H1 (cell line): Measurements from ENCODE around the gene DEPP1.

ENCODE experiments used
- ATF3 ChIP-seq: IDR thresholded peaks from 2 replicates; pipeline ENCODE4 v1.6.1; 2011; ENCODE audit warnings: low read depth, mild to moderate bottlenecking, low read length; ENCODE audit not compliant: insufficient read depth
- CEBPB ChIP-seq: IDR thresholded peaks from 2 replicates; pipeline ENCODE4 v1.6.1; 2012; ENCODE audit warnings: low read depth, low read length
- CHD1 ChIP-seq: IDR thresholded peaks from 2 replicates; pipeline ENCODE4 v1.6.1; 2012; ENCODE audit warnings: low read depth, low read length, improper control_type of control experiment
- EP300 ChIP-seq, 2 experiments: IDR thresholded peaks; 1 replicate in 1 of 2; 2 replicates in 1 of 2; pipeline ENCODE4 v1.6.1; 2011 to 2012; ENCODE audit warnings: low read depth in 2 of 2, low read length in 2 of 2, mild to moderate bottlenecking in 2 of 2, borderline replicate concordance in 1 of 2, inconsistent platforms in 1 of 2, moderate library complexity in 1 of 2
- EZH2 ChIP-seq: fragments of 200-600 bp; sonication (generic); IDR thresholded peaks from 2 replicates; pipeline ENCODE4 v1.7.1; 2012; ENCODE audit warnings: low read depth, mild to moderate bottlenecking, moderate library complexity, low read length, inconsistent platforms; ENCODE audit not compliant: severe bottlenecking
- POLR2AphosphoS5 ChIP-seq: IDR thresholded peaks from 2 replicates; pipeline ENCODE4 v1.6.1; 2011; ENCODE audit warnings: low read depth, low read length
- RAD21 ChIP-seq, 2 experiments: IDR thresholded peaks in 1 of 2; conservative IDR thresholded peaks in 1 of 2; 2 replicates each; pipeline ENCODE4 v1.6.1; 2011; ENCODE audit warnings: low read depth in 2 of 2, low read length in 2 of 2, improper control_type of control experiment in 1 of 2, inconsistent platforms in 1 of 2, mild to moderate bottlenecking in 1 of 2, moderate library complexity in 1 of 2
- RFX5 ChIP-seq: IDR thresholded peaks from 2 replicates; pipeline ENCODE4 v1.6.1; 2011; ENCODE audit warnings: low read depth, low read length, improper control_type of control experiment, borderline replicate concordance
- TBP ChIP-seq: IDR thresholded peaks from 2 replicates; pipeline ENCODE4 v1.6.1; 2011; ENCODE audit warnings: low read depth, low read length, improper control_type of control experiment
- TCF12 ChIP-seq: IDR thresholded peaks from 2 replicates; pipeline ENCODE4 v1.6.1; 2011; ENCODE audit warnings: low read depth, mild to moderate bottlenecking, low read length
- ZNF274 ChIP-seq: IDR thresholded peaks from 2 replicates; pipeline ENCODE4 v1.7.0; 2012; ENCODE audit warnings: low read length, borderline replicate concordance; ENCODE audit errors: extremely low read depth
- TF ChIP-seq, protein P1 (sequence below), 3 experiments: IDR thresholded peaks; 1 replicate in 2 of 3; 2 replicates in 1 of 3; pipeline versions ENCODE4 v1.5.1 to v1.6.1; 2011; ENCODE audit warnings: low read length in 3 of 3, mild to moderate bottlenecking in 3 of 3, inconsistent platforms in 2 of 3, low read depth in 1 of 3, moderate library complexity in 1 of 3; ENCODE audit not compliant: insufficient read depth in 1 of 3; ENCODE audit errors: control extremely low read depth in 1 of 3
- TF ChIP-seq, protein P2 (sequence below): IDR thresholded peaks from 2 replicates; pipeline ENCODE4 v1.6.1; 2011; ENCODE audit warnings: low read length, improper control_type of control experiment

DNA sequence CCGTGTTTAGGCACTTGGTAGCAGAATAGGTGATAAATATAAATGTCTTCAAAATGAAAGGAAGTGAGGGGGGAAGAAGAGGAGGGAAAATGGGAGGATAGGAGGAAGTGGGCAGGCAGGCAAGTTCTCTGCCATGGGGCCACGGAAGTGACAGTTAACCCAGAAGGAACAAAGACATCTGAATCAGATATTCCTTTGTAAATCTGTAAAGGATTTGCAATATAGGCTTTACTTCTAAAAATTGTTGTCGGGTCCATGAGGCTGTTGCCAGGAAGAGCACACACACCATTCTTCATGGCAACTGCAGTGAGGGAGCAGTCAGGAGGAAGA, 42.7 kb downstream of the DEPP1 start:
- TF ChIP-seq, protein P1, sequence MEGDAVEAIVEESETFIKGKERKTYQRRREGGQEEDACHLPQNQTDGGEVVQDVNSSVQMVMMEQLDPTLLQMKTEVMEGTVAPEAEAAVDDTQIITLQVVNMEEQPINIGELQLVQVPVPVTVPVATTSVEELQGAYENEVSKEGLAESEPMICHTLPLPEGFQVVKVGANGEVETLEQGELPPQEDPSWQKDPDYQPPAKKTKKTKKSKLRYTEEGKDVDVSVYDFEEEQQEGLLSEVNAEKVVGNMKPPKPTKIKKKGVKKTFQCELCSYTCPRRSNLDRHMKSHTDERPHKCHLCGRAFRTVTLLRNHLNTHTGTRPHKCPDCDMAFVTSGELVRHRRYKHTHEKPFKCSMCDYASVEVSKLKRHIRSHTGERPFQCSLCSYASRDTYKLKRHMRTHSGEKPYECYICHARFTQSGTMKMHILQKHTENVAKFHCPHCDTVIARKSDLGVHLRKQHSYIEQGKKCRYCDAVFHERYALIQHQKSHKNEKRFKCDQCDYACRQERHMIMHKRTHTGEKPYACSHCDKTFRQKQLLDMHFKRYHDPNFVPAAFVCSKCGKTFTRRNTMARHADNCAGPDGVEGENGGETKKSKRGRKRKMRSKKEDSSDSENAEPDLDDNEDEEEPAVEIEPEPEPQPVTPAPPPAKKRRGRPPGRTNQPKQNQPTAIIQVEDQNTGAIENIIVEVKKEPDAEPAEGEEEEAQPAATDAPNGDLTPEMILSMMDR (IDR thresholded peaks at IDR 0.05; ENCODE audit: control extremely low read depth in 1 of 3, insufficient read depth in 1 of 3, low read depth in 1 of 3, low read length in 3 of 3): no peak
- TF ChIP-seq POLR2AphosphoS5 (no peak), RFX5 (no peak), TCF12 (no peak), EP300 (IDR thresholded peaks at IDR 0.05; ENCODE audit: borderline replicate concordance in 1 of 2, low read depth in 2 of 2, low read length in 2 of 2) (no peak), RAD21 (IDR thresholded peaks at IDR 0.05 in 1 of 2, conservative IDR thresholded peaks at IDR 0.05 in 1 of 2; ENCODE audit: low read depth in 2 of 2, low read length in 2 of 2) (no peak), CEBPB (no peak), EZH2 (no peak), ATF3 (no peak), CHD1 (no peak), ZNF274 (no peak), TBP (no peak)
- TF ChIP-seq, protein P2, sequence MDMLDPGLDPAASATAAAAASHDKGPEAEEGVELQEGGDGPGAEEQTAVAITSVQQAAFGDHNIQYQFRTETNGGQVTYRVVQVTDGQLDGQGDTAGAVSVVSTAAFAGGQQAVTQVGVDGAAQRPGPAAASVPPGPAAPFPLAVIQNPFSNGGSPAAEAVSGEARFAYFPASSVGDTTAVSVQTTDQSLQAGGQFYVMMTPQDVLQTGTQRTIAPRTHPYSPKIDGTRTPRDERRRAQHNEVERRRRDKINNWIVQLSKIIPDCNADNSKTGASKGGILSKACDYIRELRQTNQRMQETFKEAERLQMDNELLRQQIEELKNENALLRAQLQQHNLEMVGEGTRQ: no peak
